Gastrocnemius medialis (tissue), 4 donors: Measurements from ENCODE around the gene ITLN2. TPM values are rescaled to one million over a fixed set of nuclear protein-coding genes. Genes with fewer than 3 reads are reported as not detected.
"Not testable (repeated sequence)": the region's sequence is repeated elsewhere in the genome, so short reads cannot be mapped to it uniquely, and the experiment has no call there.

Source experiments
- ATAC-seq, 2 donors: fragments of 150-250 bp; one replicate each; pipeline ENCODE4 v1.9.1; 2016
- DNase-seq, 2 donors: peaks; one replicate each; pipeline ENCODE4 v3.0.0-alpha.2; 2019
- H3K27ac ChIP-seq, 4 donors: fragments of 200-600 bp; sonication (generic); 1 replicate in 1 of 4; 2 replicates in 3 of 4; pipeline ENCODE4 v1.5.1; 2016 to 2018; ENCODE audit warnings: mild to moderate bottlenecking in 2 of 4, moderate library complexity in 1 of 4
- H3K27me3 ChIP-seq, 3 donors: fragments of 200-600 bp; sonication (generic) in 2 of 3; 1 replicate in 1 of 3; 2 replicates in 2 of 3; pipeline versions ENCODE4 v1.5.1 to v1.6.0; 2016 to 2019; ENCODE audit warnings: mild to moderate bottlenecking in 1 of 3, moderate library complexity in 1 of 3
- H3K36me3 ChIP-seq, 2 donors: fragments of 200-600 bp; sonication (generic) in 1 of 2; one replicate each; pipeline ENCODE4 v1.5.1; 2017 to 2018
- H3K4me1 ChIP-seq, 2 donors: fragments of 200-600 bp; sonication (generic) in 1 of 2; one replicate each; pipeline ENCODE4 v1.5.1; 2016 to 2017; ENCODE audit warnings: mild to moderate bottlenecking in 2 of 2
- H3K4me3 ChIP-seq, 4 donors: fragments of 200-600 bp; sonication (generic) in 3 of 4; 1 replicate in 1 of 4; 2 replicates in 3 of 4; pipeline ENCODE4 v1.5.1; 2016 to 2019; ENCODE audit warnings: mild to moderate bottlenecking in 2 of 4
- H3K9me3 ChIP-seq, 3 donors: fragments of 200-600 bp; sonication (generic) in 2 of 3; 1 replicate in 1 of 3; 2 replicates in 2 of 3; pipeline ENCODE4 v1.5.1; 2016 to 2019
- POLR2A ChIP-seq, 2 donors: fragments of 450-650 bp; IDR thresholded peaks; one replicate each; pipeline ENCODE4 v1.6.1; 2017; ENCODE audit warnings: antibody characterized with exemption in 2 of 2, mild to moderate bottlenecking in 2 of 2, moderate library complexity in 2 of 2
- in situ Hi-C, 4 donors: fragments of 200-750 bp; cut with MboI; loops; one replicate each; pipeline versions ENCODE4 v1.15.0 to v1.8.0; 2017; ENCODE audit warnings: low sequenced_read_pairs in 4 of 4
- intact Hi-C: fragments of 100-400 bp; cut with DNase I; formaldehyde crosslinking; loops from one replicate; pipeline ENCODE4 v1.15.1; 2023; ENCODE audit warnings: low total_unique reads
- total RNA-seq, 4 donors: library from RNA; depleted of rRNA; stranded (reverse); fragments of >200 nt; gene quantifications; one replicate each; pipeline versions ENCODE4 v1.1.0 to v1.2.3, GENCODE V29; 2016
- TF ChIP-seq, protein P1 (sequence below), 5 experiments: fragments of 450-650 bp in 3 of 5; fragments of 200-600 bp in 2 of 5; sonication (generic) in 2 of 5; IDR thresholded peaks in 4 of 5; conservative IDR thresholded peaks in 1 of 5; 1 replicate in 4 of 5; 2 replicates in 1 of 5; pipeline ENCODE4 v1.5.1; 2016 to 2019; ENCODE audit warnings: antibody characterized with exemption in 5 of 5, mild to moderate bottlenecking in 3 of 5, moderate library complexity in 3 of 5

ITLN2 gene
- total RNA-seq, 4 donors from 2014 or later = not detected

DNA sequence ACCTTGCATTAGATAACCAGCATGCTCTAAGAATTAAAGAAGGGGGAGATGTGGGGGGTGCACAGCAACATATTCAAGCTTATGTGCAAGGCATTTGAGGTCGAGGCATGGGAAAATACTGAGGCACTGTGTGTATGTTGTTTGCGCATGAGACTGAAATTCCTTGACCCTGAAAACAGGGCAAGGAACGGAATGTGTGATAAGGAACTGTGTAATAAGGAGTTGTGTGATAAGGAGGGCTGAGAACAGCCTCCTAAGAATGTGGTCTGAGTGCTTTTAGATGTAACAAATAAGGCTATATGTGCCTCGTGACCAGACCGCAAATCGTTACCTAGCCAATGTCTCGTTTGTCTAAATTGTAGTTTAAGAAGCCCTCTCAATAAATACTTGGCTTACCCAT, 43.2 kb downstream of the ITLN2 start:
- ATAC-seq (no peak), DNase-seq (no peak)
- intact Hi-C loops = no loop called here
- Histone ChIP-seq H3K4me1 (no peaks in the 10 kb centered on the region), H3K27me3 (no peaks in the 10 kb centered on the region), H3K27ac (no peak overlapping the region), H3K4me3 (no peak overlapping the region), H3K9me3 (no peaks in the 10 kb centered on the region), H3K36me3 (no peaks in the 10 kb centered on the region)
- in situ Hi-C loops = no loop called here
- no peak for TF ChIP-seq POLR2A (IDR thresholded peaks at IDR 0.05)

DNA sequence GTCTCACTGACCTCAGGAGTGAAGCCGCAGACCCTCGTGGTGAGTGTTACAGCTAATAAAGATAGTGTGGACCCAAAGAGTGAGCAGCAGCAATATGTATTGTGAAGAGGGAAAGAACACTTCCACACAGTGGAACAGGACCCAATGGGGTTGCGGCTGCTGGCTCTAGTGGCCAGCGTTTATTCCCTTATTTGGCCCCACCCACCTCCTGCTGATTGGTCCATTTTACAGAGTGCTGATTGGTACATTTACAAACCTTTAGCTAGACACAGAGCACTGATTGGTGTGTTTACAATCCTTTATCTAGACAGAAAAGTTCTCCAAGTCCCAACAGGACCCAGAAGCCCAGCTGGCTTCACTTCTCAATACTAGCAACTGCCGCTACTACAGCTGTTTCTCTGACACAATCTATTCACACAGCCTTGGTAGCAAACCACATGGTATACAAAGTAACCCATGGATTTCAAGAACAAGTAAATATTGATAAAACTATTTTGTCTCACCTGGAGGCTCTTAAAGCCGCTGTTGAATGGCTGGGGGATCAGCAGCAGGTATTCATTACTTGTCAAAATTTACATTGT, 44.3 kb downstream of the ITLN2 start:
- Histone ChIP-seq H3K27ac (no peak overlapping the region), H3K27me3 (no peaks in the 10 kb centered on the region), H3K9me3 (no peaks in the 10 kb centered on the region), H3K4me1 (no peaks in the 10 kb centered on the region), H3K36me3 (no peaks in the 10 kb centered on the region), H3K4me3 (no peak overlapping the region)
- in situ Hi-C loops (no loop called here), intact Hi-C loops (no loop called here)
- TF ChIP-seq, protein P1, sequence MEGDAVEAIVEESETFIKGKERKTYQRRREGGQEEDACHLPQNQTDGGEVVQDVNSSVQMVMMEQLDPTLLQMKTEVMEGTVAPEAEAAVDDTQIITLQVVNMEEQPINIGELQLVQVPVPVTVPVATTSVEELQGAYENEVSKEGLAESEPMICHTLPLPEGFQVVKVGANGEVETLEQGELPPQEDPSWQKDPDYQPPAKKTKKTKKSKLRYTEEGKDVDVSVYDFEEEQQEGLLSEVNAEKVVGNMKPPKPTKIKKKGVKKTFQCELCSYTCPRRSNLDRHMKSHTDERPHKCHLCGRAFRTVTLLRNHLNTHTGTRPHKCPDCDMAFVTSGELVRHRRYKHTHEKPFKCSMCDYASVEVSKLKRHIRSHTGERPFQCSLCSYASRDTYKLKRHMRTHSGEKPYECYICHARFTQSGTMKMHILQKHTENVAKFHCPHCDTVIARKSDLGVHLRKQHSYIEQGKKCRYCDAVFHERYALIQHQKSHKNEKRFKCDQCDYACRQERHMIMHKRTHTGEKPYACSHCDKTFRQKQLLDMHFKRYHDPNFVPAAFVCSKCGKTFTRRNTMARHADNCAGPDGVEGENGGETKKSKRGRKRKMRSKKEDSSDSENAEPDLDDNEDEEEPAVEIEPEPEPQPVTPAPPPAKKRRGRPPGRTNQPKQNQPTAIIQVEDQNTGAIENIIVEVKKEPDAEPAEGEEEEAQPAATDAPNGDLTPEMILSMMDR (IDR thresholded peaks at IDR 0.05 in 4 of 5, conservative IDR thresholded peaks at IDR 0.05 in 1 of 5) = no peak
- TF ChIP-seq POLR2A (IDR thresholded peaks at IDR 0.05) = no peak
- DNase-seq (no peak), ATAC-seq (no peak)

DNA sequence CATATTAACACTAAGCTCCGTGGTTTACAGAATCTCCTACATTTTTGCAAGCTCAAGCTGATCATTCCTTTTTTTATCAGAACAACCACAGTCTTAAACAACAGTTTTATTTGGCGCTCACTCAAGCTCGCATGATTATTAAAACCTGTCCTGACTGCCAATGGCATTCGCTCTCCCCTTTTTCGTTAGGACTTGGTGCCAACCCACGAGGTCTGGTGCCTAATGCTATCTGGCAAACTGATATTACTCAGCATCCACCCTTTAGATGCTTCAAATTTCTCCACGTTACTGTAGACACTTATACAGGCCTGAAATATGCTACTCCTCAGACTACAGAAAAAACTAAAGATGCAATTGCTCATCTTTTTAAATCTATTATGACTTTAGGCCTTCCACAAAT, 46.6 kb downstream of the ITLN2 start:
- no peaks in the 10 kb centered on the region for H3K36me3 ChIP-seq
- intact Hi-C loops (no loop called here), in situ Hi-C loops (no loop called here)
- H3K27ac ChIP-seq = no peak overlapping the region
- no peak for ATAC-seq
- H3K4me1 ChIP-seq = no peaks in the 10 kb centered on the region
- H3K4me3 ChIP-seq = no peak overlapping the region
- TF ChIP-seq, protein P1 (IDR thresholded peaks at IDR 0.05 in 4 of 5, conservative IDR thresholded peaks at IDR 0.05 in 1 of 5) = no peak
- TF ChIP-seq POLR2A (IDR thresholded peaks at IDR 0.05) = no peak
- H3K9me3 ChIP-seq = no peaks in the 10 kb centered on the region
- no peak for DNase-seq
- no peaks in the 10 kb centered on the region for H3K27me3 ChIP-seq

DNA sequence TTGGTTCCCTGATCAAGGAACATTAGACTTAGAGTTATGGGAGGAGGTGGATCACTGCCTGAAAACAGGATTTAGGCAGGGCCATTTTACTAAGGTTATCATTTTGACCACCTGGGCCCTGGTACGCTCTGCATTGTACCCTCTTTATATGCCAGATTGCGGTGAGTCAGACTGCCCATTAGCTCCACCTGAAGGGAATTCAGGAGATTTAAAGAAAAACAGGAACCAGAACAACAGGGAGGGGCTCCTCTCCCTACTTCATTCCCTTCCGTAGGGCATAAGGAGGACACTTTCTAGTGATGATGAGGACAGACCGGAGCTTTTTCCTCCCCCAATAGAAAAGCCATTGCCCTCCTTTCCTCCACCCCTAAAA, 49.0 kb downstream of the ITLN2 start:
- Histone ChIP-seq H3K27ac (no peak overlapping the region), H3K9me3 (no peaks in the 10 kb centered on the region), H3K36me3 (no peaks in the 10 kb centered on the region), H3K4me1 (no peaks in the 10 kb centered on the region), H3K4me3 (no peak overlapping the region), H3K27me3 (no peaks in the 10 kb centered on the region)
- no peak for ATAC-seq
- intact Hi-C loops (no loop called here), in situ Hi-C loops (no loop called here)
- TF ChIP-seq, protein P1 (IDR thresholded peaks at IDR 0.05 in 4 of 5, conservative IDR thresholded peaks at IDR 0.05 in 1 of 5) = no peak
- no peak for TF ChIP-seq POLR2A (IDR thresholded peaks at IDR 0.05)
- no peak for DNase-seq

DNA sequence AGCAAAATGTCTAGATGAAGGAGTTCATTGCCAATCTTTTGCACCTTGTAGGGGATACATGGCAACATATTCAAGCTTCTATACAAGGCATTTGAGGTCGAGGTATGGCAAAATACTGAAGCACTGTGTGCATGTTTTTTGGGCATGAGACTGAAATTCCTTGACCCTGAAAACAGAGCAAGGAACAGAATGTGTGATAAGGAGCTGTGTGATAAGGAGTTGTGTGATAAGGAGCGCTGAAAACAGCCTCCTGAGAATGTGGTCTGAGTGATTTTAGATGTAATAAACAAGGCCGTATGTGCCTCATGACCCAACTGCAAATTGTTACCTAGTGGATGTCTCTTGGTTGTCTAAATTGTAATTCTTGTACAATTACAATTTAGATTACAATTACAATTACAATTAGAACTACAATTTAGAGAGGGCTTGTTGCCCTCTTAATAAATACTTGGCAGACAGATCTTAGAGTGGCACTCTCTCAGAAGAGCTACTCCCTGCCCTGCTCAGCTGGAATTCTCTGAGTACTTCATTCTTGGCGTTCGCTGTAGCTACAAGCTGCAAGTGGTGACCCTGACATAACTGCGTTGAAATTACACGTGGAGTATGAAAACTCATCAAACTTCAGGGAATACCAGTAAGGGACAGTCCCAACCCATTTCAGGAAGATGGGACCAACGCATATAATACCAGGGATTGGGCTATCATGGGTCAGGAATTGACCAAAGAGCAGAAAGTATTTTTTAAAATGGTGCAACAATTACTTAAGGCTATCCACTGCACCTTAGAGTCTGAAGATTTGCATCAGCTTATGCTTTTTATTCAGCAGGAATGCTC, 49.6 kb downstream of the ITLN2 start:
- no peaks in the 10 kb centered on the region for H3K4me1 ChIP-seq
- no peaks in the 10 kb centered on the region for H3K36me3 ChIP-seq
- intact Hi-C loops (no loop called here), in situ Hi-C loops (no loop called here)
- H3K27ac ChIP-seq = no peak overlapping the region
- H3K4me3 ChIP-seq = no peak overlapping the region
- H3K27me3 ChIP-seq = no peaks in the 10 kb centered on the region
- no peaks in the 10 kb centered on the region for H3K9me3 ChIP-seq
- no peak for DNase-seq
- ATAC-seq = no peak
- TF ChIP-seq, protein P1 (IDR thresholded peaks at IDR 0.05 in 4 of 5, conservative IDR thresholded peaks at IDR 0.05 in 1 of 5) = no peak
- TF ChIP-seq POLR2A (IDR thresholded peaks at IDR 0.05) = no peak

DNA sequence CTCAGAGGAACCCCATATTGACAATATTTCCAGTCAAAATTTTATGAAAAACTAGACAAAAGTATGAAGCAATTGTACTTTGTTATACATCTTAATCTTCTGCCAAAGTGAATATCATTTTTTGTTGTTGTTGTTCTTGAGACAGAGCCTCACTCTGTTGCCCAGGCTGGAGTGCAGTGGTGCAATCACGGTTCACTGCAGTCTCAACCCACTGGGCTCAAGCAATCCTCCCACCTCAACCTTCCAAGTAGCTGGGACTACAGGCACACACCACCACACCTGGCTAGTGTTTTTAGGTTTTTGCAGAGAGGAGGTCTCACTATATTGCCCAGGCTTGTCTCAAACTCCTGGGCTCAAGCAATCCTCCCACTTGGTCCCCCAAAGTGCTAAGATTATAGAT, 52.4 kb downstream of the ITLN2 start:
- H3K4me3 ChIP-seq, DNase-seq, ATAC-seq, H3K27ac ChIP-seq, H3K36me3 ChIP-seq, H3K4me1 ChIP-seq, in situ Hi-C loops, intact Hi-C loops, H3K27me3 ChIP-seq, H3K9me3 ChIP-seq: not testable (repeated sequence)
